C4-2B (cell line): ENCODE measurements around the gene CARMIL1.

Experiments used
- H3K27ac ChIP-seq: fragments of 450-650 bp; 2 replicates; pipeline ENCODE4 v1.5.1; 2017
- ZFX ChIP-seq: fragments of 450-650 bp; IDR thresholded peaks from 2 replicates; pipeline ENCODE4 v1.6.1; 2017
- TF ChIP-seq, protein P1 (sequence below): fragments of 450-650 bp; conservative IDR thresholded peaks from 2 replicates; pipeline ENCODE4 v1.5.1; 2017; ENCODE audit warnings: mild to moderate bottlenecking

Gene CARMIL1

DNA sequence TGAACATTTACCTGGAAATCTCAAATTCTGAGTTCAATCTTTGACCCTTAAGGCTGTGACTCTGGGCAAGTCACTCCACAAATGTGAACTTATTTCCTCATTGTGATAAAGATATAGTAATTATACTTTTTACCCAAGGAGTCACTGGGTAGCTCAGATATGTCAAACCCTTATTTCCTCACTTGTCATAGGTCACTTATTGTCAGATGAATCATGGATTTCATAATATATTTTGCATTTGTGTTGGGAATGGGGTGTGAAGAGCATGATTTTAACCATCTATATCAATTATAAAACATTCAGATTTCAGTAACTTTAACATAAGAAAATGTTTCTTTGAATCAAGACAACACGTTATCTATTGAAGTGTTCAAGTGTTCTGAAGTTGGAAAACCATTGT, 3.7 kb upstream of the CARMIL1 start:
- no peak for TF ChIP-seq ZFX
- TF ChIP-seq, protein P1, sequence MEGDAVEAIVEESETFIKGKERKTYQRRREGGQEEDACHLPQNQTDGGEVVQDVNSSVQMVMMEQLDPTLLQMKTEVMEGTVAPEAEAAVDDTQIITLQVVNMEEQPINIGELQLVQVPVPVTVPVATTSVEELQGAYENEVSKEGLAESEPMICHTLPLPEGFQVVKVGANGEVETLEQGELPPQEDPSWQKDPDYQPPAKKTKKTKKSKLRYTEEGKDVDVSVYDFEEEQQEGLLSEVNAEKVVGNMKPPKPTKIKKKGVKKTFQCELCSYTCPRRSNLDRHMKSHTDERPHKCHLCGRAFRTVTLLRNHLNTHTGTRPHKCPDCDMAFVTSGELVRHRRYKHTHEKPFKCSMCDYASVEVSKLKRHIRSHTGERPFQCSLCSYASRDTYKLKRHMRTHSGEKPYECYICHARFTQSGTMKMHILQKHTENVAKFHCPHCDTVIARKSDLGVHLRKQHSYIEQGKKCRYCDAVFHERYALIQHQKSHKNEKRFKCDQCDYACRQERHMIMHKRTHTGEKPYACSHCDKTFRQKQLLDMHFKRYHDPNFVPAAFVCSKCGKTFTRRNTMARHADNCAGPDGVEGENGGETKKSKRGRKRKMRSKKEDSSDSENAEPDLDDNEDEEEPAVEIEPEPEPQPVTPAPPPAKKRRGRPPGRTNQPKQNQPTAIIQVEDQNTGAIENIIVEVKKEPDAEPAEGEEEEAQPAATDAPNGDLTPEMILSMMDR, result no peak

DNA sequence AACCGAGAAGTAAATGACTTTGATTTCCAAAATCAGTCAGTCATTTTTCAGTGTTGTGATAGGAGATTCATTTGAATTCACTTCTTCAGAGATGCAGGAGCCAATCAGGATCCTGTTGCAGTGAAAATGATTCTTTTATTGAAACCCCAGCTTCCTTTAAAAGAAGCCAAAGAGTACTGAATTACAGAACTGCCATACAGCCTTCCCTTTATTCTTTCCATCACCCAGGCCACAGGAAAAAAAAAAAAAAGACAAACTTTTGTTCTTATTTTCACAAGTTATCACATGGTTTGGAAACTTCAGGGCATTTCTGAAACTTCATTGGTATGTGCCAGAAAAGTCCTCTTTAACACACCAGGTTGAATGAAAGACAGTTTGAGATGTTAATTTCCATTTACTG, 1.8 kb upstream of the CARMIL1 start:
- H3K27ac ChIP-seq, result no peak overlapping the region
- TF ChIP-seq, protein P1, result no peak
- no peak for TF ChIP-seq ZFX

More for the DNA sequence above, 3.7 kb upstream of the CARMIL1 start:
- no peak overlapping the region for H3K27ac ChIP-seq

DNA sequence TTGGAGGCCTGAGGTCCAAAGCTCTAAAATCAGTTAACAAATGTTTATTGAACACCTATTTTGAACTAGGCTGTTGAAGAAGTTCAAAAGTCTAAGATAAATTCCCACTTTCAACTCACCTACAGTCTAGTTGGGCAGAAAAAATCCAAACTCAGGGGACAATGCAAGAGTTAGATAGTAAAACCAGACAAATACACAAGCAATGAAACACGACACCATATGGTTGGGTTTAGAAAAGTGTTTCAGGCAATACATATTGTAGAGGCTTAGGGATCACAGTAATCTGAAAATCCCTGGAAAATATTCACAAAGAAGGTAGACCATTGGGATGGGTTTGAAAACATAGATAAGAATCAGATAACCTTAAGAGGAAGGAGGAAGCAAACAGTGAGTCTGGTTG, 1.3 kb upstream of the CARMIL1 start:
- peak overlapping the region; percentile 85; the same call in 1 of the 2 replicates for H3K27ac ChIP-seq
- TF ChIP-seq, protein P1, result no peak
- TF ChIP-seq ZFX, result no peak

DNA sequence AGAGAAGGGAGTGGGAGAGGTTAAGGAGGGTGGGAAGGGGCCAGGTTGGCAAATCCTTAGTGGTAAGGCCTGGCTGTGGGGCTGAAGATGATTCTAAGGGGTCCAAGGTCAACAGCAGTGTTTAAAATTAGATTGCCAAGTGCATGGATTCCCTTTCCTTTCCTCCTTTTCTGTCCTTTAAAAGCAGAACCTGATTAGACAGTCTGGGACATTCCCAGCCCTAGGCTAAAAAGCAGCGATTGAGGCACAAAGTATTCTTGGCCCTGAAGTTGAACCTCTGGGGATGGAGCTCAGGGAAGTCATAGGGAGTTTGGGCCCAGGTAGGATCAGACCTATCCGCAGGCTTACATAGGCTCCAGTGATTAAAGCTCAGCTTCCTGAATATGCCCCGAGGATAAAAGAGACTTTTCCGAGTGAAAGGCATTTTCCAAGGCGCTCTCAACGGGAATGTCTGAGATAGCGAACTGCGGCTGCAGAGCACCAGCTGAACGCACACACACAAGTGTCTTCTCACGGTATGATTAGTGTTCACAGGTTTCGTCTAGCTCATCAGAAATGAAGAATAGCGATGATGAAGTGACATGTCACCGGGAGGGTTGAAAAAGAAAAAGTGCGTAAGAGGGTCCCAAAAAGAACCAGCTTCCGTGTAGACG, 787 bp upstream of the CARMIL1 start:
- H3K27ac ChIP-seq, result peak overlapping the region; percentile 85
- TF ChIP-seq, protein P1, result no peak
- TF ChIP-seq ZFX, result no peak

DNA sequence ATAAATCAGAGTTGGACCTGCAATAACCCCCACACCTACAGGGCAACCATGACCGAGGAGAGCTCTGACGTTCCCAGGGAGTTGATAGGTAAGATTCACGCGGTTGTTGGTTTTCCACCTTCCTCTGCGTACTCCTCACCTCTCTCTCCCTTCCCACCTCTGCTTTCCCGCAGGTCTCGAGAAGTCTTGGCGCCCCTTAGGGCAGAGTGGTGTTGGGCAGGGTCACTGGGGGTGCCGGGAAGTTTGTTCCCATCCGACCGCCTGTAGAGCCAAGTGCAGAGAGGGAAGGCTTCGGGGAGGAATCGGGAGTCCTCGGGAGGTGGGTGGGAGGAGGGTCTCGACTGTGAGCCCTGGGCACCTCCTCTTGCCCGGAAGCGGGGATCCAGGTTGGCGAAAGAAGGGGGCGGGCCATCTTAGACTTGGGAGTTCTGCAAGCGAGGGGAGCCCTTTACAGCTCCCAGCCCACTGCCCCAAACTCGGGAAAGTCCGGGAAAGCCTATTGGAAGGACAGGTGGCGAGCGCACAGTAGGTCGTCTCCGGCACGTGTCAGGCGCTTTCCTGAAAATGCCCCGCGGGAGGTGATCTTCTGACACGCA, 672 bp downstream of the CARMIL1 start:
- no peak for TF ChIP-seq ZFX
- TF ChIP-seq, protein P1, result no peak
- H3K27ac ChIP-seq, result peak overlapping the region; percentile 85

DNA sequence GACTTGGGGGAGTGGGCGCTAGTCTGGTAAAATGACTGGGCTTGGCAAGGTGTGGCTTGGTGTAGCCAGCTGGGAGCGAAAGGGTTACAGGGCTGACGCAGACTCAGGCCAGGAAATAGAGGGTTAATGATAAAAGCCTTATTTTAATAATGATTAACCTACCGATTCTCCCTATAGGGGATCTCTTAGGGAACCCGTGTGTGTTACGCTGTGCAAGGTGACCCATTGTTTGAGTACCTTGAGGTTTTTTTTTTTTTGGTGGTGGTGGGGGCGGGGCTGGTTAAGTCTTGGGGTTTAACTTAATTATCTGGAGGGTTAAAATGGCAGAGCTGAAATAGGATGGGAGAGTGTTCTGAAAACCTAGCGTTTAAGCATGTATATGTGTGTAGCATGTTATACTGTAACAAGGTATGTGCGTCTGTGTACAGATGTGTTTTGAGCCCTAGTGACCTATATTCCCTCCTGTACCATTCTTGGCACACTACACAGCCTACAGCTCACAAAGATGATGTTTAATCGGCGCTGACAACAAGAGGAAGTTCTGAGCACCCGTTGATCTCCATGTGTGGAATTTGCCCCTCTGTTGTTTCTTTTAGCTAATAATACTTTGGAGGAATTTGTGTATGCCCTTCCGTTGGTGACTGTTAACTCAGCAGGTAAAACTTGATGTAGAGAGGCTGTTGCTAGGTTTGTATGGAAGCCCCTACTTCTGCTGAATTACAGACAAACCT, 1.3 kb downstream of the CARMIL1 start:
- H3K27ac ChIP-seq, result peak overlapping the region; percentile 85
- TF ChIP-seq ZFX, result no peak
- TF ChIP-seq, protein P1, result no peak

DNA sequence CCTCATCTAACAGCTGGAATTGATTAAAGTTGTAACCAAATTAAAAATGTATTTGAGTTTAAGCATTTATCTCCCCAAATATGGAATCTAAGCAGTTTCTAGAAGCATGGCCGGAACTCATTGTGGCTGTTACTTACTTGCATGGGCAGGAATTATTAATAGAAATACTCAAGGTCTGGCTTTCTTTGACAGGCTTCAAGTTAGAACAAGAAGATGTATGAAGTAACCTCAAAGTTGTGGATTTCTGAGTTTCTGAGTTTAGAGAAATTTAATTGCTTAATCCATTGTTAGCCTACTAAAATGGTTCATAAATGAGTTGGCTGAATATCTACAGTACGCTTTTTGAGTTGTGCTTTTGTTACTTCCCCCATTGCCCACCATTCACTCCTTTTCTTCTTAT, 7.7 kb downstream of the CARMIL1 start:
- no peak overlapping the region for H3K27ac ChIP-seq
- no peak for TF ChIP-seq ZFX
- TF ChIP-seq, protein P1, result no peak
